HG02970 (cell line): ENCODE data around the gene FETUB.

ENCODE experiments used
- ATAC-seq: cut with Tn5 transposase; IDR thresholded peaks from one replicate; pipeline ENCODE4 v1.9.1; 2021; ENCODE audit warnings: mild to moderate bottlenecking, moderate library complexity, moderate number of reproducible peaks; ENCODE audit not compliant: unreplicated experiment, low FRiP score

The FETUB gene

DNA sequence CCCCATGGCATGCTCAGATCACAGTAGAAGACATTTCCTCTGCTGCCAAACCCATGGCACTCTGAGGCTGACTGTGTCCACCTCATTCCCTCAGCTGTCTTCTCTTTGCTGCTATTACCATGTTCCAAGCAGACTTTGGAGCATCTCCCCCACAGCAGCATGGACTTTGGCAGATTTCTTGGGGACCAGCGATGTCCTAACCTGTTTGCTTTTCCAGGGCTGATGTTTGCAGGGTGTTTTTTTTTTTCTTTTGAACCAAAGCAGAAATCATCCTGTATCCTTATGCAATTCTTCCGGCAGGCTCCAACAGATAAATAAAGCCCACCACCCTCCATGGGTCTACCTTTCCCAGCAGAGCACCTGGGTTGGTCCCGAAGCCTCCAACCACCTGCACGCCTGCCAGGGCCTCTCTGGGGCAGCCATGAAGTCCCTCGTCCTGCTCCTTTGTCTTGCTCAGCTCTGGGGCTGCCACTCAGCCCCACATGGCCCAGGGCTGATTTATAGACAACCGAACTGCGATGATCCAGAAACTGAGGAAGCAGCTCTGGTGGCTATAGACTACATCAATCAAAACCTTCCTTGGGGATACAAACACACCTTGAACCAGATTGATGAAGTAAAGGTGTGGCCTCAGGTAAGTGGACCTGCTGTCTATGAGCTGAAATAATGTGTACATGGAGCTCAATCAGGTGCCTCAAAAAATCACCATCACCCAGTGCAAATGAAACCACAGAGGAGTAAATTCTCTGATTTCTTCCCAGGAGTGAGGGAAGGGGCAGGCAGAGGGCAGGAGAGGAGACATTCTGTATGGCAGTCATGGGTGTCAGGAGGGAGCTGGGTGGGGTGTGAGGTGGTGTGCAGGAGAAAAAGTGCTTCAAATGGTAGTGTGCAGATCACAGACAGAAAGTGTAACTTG, 27.2 kb upstream of the FETUB start, which contains the start of gene AHSG:
AHSG (plus strand) TSS at position 340 of the 916 bp plus-strand sequence; CDS start at position 422, 82 bp downstream.
- no peak for ATAC-seq

DNA sequence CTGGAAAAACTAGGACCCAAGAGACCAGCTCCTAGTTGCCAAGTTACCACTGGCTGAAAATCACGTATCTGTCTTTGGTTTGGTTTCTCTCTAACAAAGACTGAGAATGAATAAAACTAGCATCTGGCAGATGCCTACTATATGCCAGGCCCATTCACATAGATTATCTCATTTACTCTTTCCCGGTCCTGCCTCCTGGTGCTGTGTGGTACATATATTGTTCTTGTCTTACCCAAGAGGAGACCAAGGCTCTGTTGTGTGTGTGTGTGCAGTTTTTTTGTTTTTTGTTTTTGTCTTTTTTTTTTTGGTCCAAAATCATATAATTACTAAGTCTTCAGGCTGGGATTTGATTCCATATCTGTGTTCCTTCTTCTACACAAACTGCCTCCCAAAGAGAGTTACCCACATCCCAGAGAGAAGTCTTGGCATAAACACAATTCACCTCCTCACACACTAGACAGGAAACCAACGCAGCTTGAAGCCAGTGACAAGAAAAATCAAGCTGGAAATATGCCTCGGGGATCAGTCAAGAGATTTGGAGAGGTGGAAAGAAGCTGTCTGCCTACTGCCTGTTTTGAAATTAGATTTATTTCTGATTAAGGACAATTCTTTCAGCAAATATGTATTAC, 26.4 kb upstream of the FETUB start:
- no peak for ATAC-seq

DNA sequence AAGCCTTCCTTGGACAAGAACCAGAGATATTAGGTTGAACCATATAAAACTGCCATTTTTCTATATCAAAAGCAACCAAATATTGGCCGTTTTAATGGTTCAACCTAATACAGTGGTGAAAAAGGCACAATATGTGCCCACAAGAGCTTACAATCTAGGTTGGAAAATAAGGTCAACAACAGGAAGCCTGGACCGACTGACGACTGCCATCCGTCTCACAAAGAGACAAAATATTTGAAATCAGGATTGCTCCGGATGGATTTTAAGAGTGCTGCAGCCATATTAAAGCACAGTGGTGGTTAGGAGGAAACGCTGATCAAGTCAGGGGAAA, 26.0 kb upstream of the FETUB start:
- no peak for ATAC-seq

GRCh38 chr3:186614597-186615483, 25.4 kb upstream of the FETUB start:
- no peak for ATAC-seq

DNA sequence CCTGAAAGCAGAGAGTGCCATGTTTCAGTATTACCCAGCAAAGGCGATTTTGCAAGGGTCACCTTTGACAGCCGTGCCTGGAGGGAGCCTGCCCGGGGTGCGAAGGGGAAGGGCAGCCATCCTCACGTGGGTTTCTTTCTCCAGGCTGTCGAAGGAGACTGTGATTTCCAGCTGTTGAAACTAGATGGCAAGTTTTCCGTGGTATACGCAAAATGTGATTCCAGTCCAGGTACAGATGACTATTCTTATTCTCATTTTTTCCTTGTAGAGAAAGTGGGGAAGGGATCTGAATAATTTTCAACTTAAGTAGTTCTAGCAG, 23.9 kb upstream of the FETUB start:
- ATAC-seq: no peak

DNA sequence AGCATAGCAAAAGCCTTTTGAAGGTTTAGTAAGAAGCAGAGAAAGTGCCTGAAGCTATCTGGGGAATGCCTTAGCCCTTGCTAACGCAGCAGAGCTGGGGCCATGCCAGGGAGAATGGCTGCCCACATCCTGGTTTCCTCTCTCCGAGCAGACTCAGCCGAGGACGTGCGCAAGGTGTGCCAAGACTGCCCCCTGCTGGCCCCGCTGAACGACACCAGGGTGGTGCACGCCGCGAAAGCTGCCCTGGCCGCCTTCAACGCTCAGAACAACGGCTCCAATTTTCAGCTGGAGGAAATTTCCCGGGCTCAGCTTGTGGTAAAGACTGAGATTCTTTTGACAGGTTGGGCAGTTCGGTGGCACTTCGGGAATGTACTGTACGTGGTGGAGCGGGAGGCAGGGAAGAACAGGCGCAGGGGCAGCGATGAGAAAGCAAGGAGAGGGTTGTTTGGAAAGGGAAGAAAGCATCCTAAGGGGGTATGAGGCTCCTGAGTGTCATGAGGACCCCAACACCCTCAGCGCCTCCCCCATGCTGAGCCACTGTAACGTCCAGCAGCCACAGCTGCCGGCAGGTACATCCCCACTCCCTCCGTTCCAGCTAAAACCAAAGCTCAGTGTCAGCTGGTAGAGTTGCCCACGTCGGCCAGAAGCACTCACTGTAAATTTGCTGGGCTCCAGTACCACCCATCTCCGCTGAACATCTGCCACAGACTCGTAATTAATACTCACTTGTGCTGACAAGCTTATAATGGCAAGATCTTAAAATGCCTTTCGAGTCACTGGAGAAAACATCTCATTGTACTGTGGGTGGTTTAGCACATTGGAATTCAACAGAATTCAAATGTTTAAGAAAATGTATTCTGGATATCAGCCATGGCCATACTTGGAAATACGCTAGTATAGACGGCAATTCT, 22.9 kb upstream of the FETUB start:
- peak; percentile 57 for ATAC-seq

- ATAC-seq: no peak
Measured at GRCh38 chr3:186618318-186618938, 21.8 kb upstream of the FETUB start.

- no peak for ATAC-seq
Measured at GRCh38 chr3:186619787-186620212, 20.4 kb upstream of the FETUB start.

- ATAC-seq: no peak
Measured at GRCh38 chr3:186620213-186621092, 19.7 kb upstream of the FETUB start.

GRCh38 chr3:186621894-186622650, 18.1 kb upstream of the FETUB start:
- no peak for ATAC-seq

- ATAC-seq: no peak
Measured at GRCh38 chr3:186622651-186623310, 17.4 kb upstream of the FETUB start.

DNA sequence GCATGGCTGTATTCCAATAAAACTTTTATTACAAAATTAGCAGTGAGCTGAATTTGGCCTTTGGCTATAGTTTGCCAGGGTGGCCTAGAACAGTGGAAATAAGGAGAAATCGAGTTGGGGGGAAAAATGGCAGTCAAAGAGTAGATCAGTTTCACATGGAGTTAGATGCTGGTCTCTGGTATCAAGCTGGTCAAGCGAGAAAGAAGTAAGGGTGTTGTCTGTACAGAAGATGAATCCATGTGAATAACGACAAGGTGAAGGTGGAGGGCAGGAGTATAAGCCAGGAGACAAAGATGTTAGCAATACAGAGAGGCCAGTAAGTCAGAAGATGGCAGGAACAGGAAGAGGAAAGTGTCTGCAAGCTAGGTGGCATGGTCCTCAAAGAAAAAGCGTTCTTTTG, 15.6 kb upstream of the FETUB start:
- ATAC-seq: no peak

GRCh38 chr3:186625600-186626042, 14.6 kb upstream of the FETUB start:
- ATAC-seq: no peak

DNA sequence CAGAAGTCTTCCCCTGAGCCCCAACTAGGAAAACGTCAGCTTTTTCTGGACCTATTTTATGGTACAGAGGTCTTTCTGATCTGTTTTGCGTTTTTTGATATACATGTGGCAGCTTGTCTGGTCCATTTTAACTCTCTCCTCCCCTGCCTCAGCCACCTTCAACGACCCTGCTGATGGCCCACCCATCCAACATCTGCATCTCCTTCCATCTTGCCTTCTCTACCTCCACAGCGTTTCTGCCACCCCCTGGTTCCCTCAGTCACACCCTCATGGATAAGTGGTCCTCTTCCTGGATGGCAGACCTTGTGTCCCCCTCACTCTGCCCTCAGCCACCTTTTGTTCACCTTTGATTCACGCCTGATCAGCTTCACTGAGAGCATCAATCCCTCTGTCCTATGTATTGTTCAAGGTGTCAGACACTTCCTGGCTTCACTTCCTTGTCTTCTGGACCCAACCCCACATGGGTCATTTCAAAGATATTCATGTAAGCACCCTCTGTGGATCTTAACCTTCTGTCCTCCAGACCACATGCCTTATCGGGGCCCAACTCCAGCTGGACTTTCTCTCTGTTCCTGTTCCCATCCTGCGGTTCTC, 13.8 kb upstream of the FETUB start:
- ATAC-seq: no peak

- no peak for ATAC-seq
Measured at GRCh38 chr3:186627852-186628414, 12.3 kb upstream of the FETUB start.

GRCh38 chr3:186628756-186629155, 11.4 kb upstream of the FETUB start:
- ATAC-seq: no peak
